ENCODE results near the gene AP5Z1.

- TF ChIP-seq CTCF (IDR thresholded peaks at IDR 0.05), result no peak
- TF ChIP-seq POLR2A (IDR thresholded peaks at IDR 0.05), result no peak
Observed at GRCh38 chr7:4833176-4833575, 57.8 kb downstream of the AP5Z1 start.

Data from gastroesophageal sphincter (tissue), 3 donors.